ENCODE data around the gene TAC4. TPM values are rescaled to one million over a fixed set of nuclear protein-coding genes. Genes with fewer than 3 reads are reported as not detected.

Gene TAC4
- total and polyA plus RNA-seq, 10 of the 15 experiments (the other 5 are each of a cell fraction or from before 2014, with no cell fraction given), result not detected

DNA sequence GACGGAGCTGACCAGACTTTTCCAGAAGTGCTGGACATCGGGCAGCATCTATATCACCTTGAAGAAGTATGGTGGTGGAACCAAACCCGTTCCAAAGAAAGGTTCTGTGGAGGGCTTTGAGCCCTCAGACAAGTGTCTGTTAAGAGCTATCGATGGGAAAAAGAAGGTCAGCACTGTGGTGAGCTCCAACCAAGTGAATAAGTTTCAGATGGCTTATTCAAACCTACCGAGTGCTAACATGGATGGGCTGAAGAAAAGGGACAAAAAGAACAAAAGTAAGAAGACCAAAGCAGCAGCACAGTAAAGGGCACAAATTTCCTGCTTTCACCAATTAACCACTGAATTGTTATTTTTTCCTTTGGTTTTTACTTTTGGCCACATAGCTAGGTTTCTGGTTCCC lies 52.5 kb downstream of the TAC4 start (continued):
- TF ChIP-seq, protein P1, sequence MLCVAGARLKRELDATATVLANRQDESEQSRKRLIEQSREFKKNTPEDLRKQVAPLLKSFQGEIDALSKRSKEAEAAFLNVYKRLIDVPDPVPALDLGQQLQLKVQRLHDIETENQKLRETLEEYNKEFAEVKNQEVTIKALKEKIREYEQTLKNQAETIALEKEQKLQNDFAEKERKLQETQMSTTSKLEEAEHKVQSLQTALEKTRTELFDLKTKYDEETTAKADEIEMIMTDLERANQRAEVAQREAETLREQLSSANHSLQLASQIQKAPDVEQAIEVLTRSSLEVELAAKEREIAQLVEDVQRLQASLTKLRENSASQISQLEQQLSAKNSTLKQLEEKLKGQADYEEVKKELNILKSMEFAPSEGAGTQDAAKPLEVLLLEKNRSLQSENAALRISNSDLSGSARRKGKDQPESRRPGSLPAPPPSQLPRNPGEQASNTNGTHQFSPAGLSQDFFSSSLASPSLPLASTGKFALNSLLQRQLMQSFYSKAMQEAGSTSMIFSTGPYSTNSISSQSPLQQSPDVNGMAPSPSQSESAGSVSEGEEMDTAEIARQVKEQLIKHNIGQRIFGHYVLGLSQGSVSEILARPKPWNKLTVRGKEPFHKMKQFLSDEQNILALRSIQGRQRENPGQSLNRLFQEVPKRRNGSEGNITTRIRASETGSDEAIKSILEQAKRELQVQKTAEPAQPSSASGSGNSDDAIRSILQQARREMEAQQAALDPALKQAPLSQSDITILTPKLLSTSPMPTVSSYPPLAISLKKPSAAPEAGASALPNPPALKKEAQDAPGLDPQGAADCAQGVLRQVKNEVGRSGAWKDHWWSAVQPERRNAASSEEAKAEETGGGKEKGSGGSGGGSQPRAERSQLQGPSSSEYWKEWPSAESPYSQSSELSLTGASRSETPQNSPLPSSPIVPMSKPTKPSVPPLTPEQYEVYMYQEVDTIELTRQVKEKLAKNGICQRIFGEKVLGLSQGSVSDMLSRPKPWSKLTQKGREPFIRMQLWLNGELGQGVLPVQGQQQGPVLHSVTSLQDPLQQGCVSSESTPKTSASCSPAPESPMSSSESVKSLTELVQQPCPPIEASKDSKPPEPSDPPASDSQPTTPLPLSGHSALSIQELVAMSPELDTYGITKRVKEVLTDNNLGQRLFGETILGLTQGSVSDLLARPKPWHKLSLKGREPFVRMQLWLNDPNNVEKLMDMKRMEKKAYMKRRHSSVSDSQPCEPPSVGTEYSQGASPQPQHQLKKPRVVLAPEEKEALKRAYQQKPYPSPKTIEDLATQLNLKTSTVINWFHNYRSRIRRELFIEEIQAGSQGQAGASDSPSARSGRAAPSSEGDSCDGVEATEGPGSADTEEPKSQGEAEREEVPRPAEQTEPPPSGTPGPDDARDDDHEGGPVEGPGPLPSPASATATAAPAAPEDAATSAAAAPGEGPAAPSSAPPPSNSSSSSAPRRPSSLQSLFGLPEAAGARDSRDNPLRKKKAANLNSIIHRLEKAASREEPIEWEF (IDR thresholded peaks at IDR 0.05; ENCODE audit: insufficient replicate concordance, low read depth, low read length), result no peak

DNA sequence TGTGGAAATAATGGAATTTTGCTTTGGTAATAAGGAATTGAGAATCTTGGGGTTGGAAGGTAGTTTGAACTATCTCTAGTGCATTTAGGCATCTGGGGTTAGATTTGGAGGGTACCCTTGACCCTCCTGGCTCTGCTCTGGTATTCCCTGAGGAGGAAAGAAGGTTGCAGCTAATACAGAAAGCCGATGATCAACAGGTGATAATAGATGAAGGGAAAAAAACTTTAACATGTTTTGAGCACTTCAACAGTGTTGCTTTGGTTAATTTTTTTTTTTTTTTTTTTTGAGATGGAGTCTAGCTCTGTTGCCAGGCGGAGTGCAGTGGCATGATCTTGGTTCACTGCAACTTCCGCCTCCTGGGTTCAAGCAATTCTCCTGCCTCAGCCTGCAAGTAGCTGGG lies 54.6 kb downstream of the TAC4 start:
- H3K27ac ChIP-seq (ENCODE audit: control insufficient read depth, insufficient read depth), result no peak overlapping the region
- RAD21 ChIA-PET (ENCODE audit: unreplicated experiment), result no interaction called here
- H3K9ac ChIP-seq (ENCODE audit: control insufficient read depth, insufficient read depth, low read length), result no peak overlapping the region
- ATAC-seq (no peak), DNase-seq (ENCODE audit: low read depth, low spot score) (no peak), FAIRE-seq (no peak)
- no TSS peak for BruUV-seq (replicated peaks)
- in situ Hi-C loops (cut with MboI) (no loop called here), intact Hi-C loops (cut with micrococcal nuclease; ENCODE audit: unreplicated experiment) (no loop called here)
- CTCF ChIA-PET, result no interaction called here
- WGBS (ENCODE audit: insufficient coverage, insufficient replicate concordance, low lambda C conversion rate, missing lambda C conversion rate), result 98% methylated on average over 3 of the region's 3 CpGs
- peaks cover 4 to 25% of the 10 kb centered on the region in 2 experiments for H3K36me3 ChIP-seq (ENCODE audit: control insufficient read depth in 2 of 2, insufficient read depth in 2 of 2, low read length in 1 of 2)
- no peak overlapping the region for H2AFZ ChIP-seq (ENCODE audit: control insufficient read depth, low read depth, low read length)
- SMC1A ChIA-PET (ENCODE audit: uncharacterized antibody, unreplicated experiment), result interaction anchor here (0.8 kb wide), 1 partner anchor 78 kb away, joined by 3 read pairs; no protein-coding TSS in a partner anchor
- POLR2A ChIA-PET, result interaction anchor here (0.9 kb wide), 1 partner anchor 236 kb away, joined by 3 read pairs; no protein-coding TSS in a partner anchor
- H4K20me1 ChIP-seq (ENCODE audit: control insufficient read depth, insufficient read depth), result 0 out of 2 replicates have a peak, but pooled peaks cover 3% of the 10 kb centered on the region
- H3K4me2 ChIP-seq (ENCODE audit: control insufficient read depth, insufficient read depth), result no peak overlapping the region; the same call in 1 of the 2 replicates
- peaks cover 40% of the 10 kb centered on the region for H3K79me2 ChIP-seq (ENCODE audit: control insufficient read depth, insufficient read depth, low read length)
- H3K9me3 ChIP-seq (replicated peaks; ENCODE audit: control insufficient read depth, insufficient read depth, low read length), result no peaks in the 10 kb centered on the region
- H3K4me1 ChIP-seq (ENCODE audit: control insufficient read depth, insufficient read depth, low read length), result peaks cover 3% of the 10 kb centered on the region
- H3K4me3 ChIP-seq, result no peak overlapping the region
- H3K27me3 ChIP-seq (replicated peaks in 1 of 2; ENCODE audit: control insufficient read depth in 2 of 2, insufficient read depth in 2 of 2, low read length in 1 of 2), result no peaks in the 10 kb centered on the region
- TF ChIP-seq SMC3 (IDR thresholded peaks at IDR 0.05; ENCODE audit: borderline replicate concordance, low read length) (no peak), WRNIP1 (IDR thresholded peaks at IDR 0.05; ENCODE audit: borderline replicate concordance, low read depth, low read length) (no peak), CHD4 (IDR thresholded peaks at IDR 0.05) (no peak), TCF12 (IDR thresholded peaks at IDR 0.05; ENCODE audit: low read depth, low read length) (no peak), HCFC1 (IDR thresholded peaks at IDR 0.05; ENCODE audit: low read length) (no peak), POU2F2 (IDR thresholded peaks at IDR 0.05; ENCODE audit: borderline replicate concordance, low read depth, low read length) (no peak), EZH2 (IDR thresholded peaks at IDR 0.05; ENCODE audit: borderline replicate concordance, control insufficient read depth, low read depth, low read length) (no peak)
- TF ChIP-seq, protein P1 (IDR thresholded peaks at IDR 0.05; ENCODE audit: insufficient replicate concordance, low read depth, low read length), result no peak
- TF ChIP-seq, protein P2, sequence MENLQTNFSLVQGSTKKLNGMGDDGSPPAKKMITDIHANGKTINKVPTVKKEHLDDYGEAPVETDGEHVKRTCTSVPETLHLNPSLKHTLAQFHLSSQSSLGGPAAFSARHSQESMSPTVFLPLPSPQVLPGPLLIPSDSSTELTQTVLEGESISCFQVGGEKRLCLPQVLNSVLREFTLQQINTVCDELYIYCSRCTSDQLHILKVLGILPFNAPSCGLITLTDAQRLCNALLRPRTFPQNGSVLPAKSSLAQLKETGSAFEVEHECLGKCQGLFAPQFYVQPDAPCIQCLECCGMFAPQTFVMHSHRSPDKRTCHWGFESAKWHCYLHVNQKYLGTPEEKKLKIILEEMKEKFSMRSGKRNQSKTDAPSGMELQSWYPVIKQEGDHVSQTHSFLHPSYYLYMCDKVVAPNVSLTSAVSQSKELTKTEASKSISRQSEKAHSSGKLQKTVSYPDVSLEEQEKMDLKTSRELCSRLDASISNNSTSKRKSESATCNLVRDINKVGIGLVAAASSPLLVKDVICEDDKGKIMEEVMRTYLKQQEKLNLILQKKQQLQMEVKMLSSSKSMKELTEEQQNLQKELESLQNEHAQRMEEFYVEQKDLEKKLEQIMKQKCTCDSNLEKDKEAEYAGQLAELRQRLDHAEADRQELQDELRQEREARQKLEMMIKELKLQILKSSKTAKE (IDR thresholded peaks at IDR 0.05; ENCODE audit: low read depth, poor library complexity, severe bottlenecking), result no peak
